Loucy (cell line): ENCODE data around the gene TMEM190.

Source experiments
- H2AFZ ChIP-seq: fragments of 200-600 bp; sonication (generic); 2 replicates; pipeline ENCODE4 v1.6.0; 2016; ENCODE audit warnings: antibody characterized with exemption, mild to moderate bottlenecking, low read length, moderate library complexity
- H3F3A ChIP-seq: fragments of 200-600 bp; 2 replicates; pipeline ENCODE4 v1.6.0; 2016; ENCODE audit warnings: antibody characterized with exemption, low read depth, mild to moderate bottlenecking
- H3K27me3 ChIP-seq: fragments of 200-600 bp; sonication (generic); 2 replicates; pipeline ENCODE4 v1.6.1; 2014; ENCODE audit warnings: low read length, mild to moderate bottlenecking; ENCODE audit not compliant: insufficient read depth, poor library complexity, severe bottlenecking
- H3K36me3 ChIP-seq: fragments of 200-600 bp; sonication (generic); 2 replicates; pipeline ENCODE4 v1.6.1; 2016; ENCODE audit warnings: low read length; ENCODE audit not compliant: insufficient read depth
- H3K4me1 ChIP-seq: fragments of 200-600 bp; sonication (generic); 2 replicates; pipeline ENCODE4 v1.5.1; 2014; ENCODE audit warnings: low read length, mild to moderate bottlenecking; ENCODE audit not compliant: insufficient read depth, poor library complexity, severe bottlenecking
- H3K4me2 ChIP-seq: fragments of 200-600 bp; sonication (generic); 2 replicates; pipeline ENCODE4 v1.6.0; 2014; ENCODE audit warnings: antibody characterized with exemption, low read length, low read depth, mild to moderate bottlenecking; ENCODE audit not compliant: poor library complexity, severe bottlenecking
- H3K4me3 ChIP-seq: fragments of 200-600 bp; sonication (generic); 2 replicates; pipeline ENCODE4 v1.5.1; 2014; ENCODE audit warnings: low read length, mild to moderate bottlenecking, mixed read lengths; ENCODE audit not compliant: poor library complexity, severe bottlenecking
- H3K79me2 ChIP-seq: fragments of 200-600 bp; sonication (generic); 2 replicates; pipeline ENCODE4 v1.6.1; 2014; ENCODE audit warnings: low read length; ENCODE audit not compliant: insufficient read depth
- H3K9ac ChIP-seq: fragments of 200-600 bp; sonication (generic); 2 replicates; pipeline ENCODE4 v1.6.0; 2014; ENCODE audit warnings: mild to moderate bottlenecking, low read depth, low read length, moderate library complexity; ENCODE audit not compliant: poor library complexity, severe bottlenecking
- H3K9me2 ChIP-seq: fragments of 200-600 bp; sonication (generic); replicated peaks from 2 replicates; pipeline ENCODE4 v1.6.1; 2016; ENCODE audit warnings: low read depth, low read length, mixed read lengths
- H3K9me3 ChIP-seq: fragments of 200-600 bp; sonication (generic); 2 replicates; pipeline ENCODE4 v1.6.1; 2014; ENCODE audit warnings: mild to moderate bottlenecking, antibody characterized with exemption, low read length, low read depth; ENCODE audit not compliant: insufficient read depth
- H4K20me1 ChIP-seq: fragments of 200-600 bp; sonication (generic); 2 replicates; pipeline ENCODE4 v1.6.0; 2014; ENCODE audit warnings: antibody characterized with exemption, low read length, mild to moderate bottlenecking; ENCODE audit not compliant: insufficient read depth, poor library complexity, severe bottlenecking
- EZH2phosphoT487 ChIP-seq: fragments of 200-600 bp; IDR thresholded peaks from 2 replicates; pipeline ENCODE4 v1.6.1; 2018; ENCODE audit warnings: antibody characterized with exemption, mild to moderate bottlenecking, moderate library complexity, borderline replicate concordance
- TF ChIP-seq, protein P1 (sequence below): fragments of 200-600 bp; sonication (generic); conservative IDR thresholded peaks from 2 replicates; pipeline ENCODE4 v1.5.1; 2014; ENCODE audit warnings: mild to moderate bottlenecking, antibody characterized with exemption, low read length

Gene TMEM190

DNA sequence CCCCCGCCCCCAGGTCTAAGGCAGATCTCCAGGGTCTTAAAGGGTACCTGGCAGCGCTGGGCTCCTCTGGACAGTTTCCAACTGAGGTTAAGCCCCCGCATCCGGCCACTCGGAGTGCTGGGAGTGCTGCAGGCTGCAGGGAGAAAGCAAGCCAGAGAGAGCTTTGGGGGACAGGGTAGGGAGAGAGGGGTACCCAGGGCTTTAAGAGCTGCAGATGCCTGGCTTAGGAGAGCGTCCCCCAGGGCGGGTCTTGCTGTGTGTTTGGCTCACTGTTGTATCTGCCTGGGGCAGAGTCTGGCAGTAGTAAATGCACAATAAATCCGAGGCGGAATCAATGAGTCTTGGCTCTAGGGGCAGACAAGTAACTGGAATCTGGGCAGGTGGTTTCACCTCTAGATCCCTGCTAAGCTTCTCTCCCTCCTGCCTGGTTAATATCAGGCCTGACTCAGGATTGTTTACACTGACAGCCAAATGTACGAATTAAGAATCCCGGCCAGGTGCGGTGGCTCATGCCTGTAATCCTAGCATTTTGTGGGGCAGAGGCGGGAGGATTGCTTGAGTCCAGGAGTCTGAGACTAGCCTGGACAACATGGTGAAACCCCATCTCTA, 21.3 kb upstream of the TMEM190 start:
- no peak overlapping the region for H3K9ac ChIP-seq
- TF ChIP-seq EZH2phosphoT487, result no peak
- TF ChIP-seq, protein P1, sequence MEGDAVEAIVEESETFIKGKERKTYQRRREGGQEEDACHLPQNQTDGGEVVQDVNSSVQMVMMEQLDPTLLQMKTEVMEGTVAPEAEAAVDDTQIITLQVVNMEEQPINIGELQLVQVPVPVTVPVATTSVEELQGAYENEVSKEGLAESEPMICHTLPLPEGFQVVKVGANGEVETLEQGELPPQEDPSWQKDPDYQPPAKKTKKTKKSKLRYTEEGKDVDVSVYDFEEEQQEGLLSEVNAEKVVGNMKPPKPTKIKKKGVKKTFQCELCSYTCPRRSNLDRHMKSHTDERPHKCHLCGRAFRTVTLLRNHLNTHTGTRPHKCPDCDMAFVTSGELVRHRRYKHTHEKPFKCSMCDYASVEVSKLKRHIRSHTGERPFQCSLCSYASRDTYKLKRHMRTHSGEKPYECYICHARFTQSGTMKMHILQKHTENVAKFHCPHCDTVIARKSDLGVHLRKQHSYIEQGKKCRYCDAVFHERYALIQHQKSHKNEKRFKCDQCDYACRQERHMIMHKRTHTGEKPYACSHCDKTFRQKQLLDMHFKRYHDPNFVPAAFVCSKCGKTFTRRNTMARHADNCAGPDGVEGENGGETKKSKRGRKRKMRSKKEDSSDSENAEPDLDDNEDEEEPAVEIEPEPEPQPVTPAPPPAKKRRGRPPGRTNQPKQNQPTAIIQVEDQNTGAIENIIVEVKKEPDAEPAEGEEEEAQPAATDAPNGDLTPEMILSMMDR, result no peak
- no peaks in the 10 kb centered on the region for H4K20me1 ChIP-seq
- H2AFZ ChIP-seq, result no peak overlapping the region
- H3K9me3 ChIP-seq, result no peaks in the 10 kb centered on the region
- H3K9me2 ChIP-seq, result no peaks in the 10 kb centered on the region
- H3K4me2 ChIP-seq, result no peak overlapping the region
- H3F3A ChIP-seq, result no peaks in the 10 kb centered on the region
- H3K4me1 ChIP-seq, result no peaks in the 10 kb centered on the region
- H3K4me3 ChIP-seq, result no peak overlapping the region
- H3K36me3 ChIP-seq, result no peaks in the 10 kb centered on the region
- no peaks in the 10 kb centered on the region for H3K27me3 ChIP-seq
- H3K79me2 ChIP-seq, result no peaks in the 10 kb centered on the region

DNA sequence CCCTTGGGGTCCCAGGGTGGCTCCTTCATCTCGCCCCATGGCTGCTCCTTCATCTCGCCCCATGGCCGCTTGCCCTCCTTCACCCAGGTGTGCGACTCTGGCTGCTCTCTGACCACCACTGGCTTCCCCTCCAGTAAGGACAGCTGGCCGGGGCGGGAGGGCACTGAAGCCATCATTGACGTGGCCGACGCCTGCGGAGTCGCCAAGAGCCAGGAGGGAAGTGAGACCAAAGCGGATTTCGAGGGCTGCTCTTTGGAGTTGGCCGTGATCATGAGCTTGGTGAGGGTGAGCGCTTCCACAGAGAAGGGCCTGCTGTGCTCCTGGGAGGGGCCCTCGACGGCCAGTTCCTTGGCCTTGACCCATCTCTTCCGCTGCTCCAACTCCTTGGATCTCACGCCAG, 18.1 kb upstream of the TMEM190 start:
- Histone ChIP-seq H3F3A (no peaks in the 10 kb centered on the region), H3K9ac (no peak overlapping the region), H3K4me3 (no peak overlapping the region), H3K9me2 (no peaks in the 10 kb centered on the region), H3K79me2 (no peaks in the 10 kb centered on the region), H3K4me2 (no peak overlapping the region), H4K20me1 (no peaks in the 10 kb centered on the region), H3K9me3 (no peaks in the 10 kb centered on the region), H2AFZ (no peak overlapping the region), H3K36me3 (no peaks in the 10 kb centered on the region), H3K4me1 (no peaks in the 10 kb centered on the region), H3K27me3 (no peaks in the 10 kb centered on the region)
- TF ChIP-seq EZH2phosphoT487, result no peak
- TF ChIP-seq, protein P1, result no peak

DNA sequence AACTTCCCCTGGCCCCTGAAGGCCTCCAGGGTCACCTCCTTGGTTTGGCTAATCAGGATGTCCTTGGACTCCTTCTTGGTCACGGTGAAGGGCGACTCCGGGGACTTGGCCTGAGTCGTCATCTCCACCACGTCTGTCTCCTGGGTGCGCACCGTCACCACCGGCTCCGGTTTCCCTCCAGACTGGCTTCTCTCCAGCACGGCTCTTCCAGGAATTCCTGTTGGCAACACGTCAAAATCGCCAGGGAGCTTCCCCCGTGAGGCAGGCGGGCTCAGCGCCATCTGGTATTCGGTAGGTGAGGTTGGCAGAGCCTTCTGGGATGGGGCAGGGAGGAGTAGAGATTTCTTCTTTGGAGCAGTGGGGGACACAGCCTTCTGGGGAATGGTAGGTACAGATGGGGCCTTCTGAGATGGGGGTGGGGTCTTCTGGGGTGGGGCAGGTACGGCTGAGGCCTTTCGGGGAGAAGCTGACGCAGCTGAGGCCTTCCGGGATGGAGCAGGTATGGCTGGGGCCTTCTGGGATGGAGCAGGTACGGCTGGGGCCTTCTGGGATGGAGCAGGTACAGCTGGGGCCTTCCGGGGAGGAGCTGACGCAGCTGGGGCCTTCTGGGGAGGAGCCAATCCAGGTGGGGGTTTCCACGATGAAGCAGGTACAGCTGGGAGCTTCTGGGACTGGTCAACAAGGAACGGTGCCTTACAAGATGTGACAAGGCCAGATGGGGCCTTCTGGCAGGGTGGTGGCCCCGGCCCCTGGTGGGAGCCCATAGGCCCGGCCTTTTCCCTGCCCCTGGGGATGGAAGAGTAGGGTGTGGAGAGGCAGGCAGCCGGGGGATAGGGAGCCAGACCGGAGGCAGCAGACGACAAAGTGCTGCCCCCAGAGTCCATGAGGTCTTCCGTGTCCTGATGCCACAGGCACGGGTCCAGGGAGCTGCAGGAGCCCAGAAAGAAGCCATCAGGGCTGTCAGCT, 17.4 kb upstream of the TMEM190 start:
- no peak for TF ChIP-seq EZH2phosphoT487
- TF ChIP-seq, protein P1, result no peak
- no peaks in the 10 kb centered on the region for H3K4me1 ChIP-seq
- no peak overlapping the region for H3K4me2 ChIP-seq

More for the DNA sequence above, 17.4 kb upstream of the TMEM190 start:
- Histone ChIP-seq H3K79me2 (no peaks in the 10 kb centered on the region), H3K4me3 (no peak overlapping the region), H3K27me3 (no peaks in the 10 kb centered on the region), H3K9me3 (no peaks in the 10 kb centered on the region), H3F3A (no peaks in the 10 kb centered on the region), H3K9ac (no peak overlapping the region), H4K20me1 (no peaks in the 10 kb centered on the region), H3K9me2 (no peaks in the 10 kb centered on the region), H2AFZ (no peak overlapping the region), H3K36me3 (no peaks in the 10 kb centered on the region)
